HG03025 (cell line): ENCODE results near the gene SAA4.
"Not testable (repeated sequence)": the region's sequence is repeated elsewhere in the genome, so short reads cannot be mapped to it uniquely, and the experiment has no call there.

Experiments
- ATAC-seq: cut with Tn5 transposase; IDR thresholded peaks from one replicate; pipeline ENCODE4 v1.9.1; 2021; ENCODE audit warnings: mild to moderate bottlenecking, moderate library complexity; ENCODE audit not compliant: unreplicated experiment, low FRiP score

SAA4 gene

DNA sequence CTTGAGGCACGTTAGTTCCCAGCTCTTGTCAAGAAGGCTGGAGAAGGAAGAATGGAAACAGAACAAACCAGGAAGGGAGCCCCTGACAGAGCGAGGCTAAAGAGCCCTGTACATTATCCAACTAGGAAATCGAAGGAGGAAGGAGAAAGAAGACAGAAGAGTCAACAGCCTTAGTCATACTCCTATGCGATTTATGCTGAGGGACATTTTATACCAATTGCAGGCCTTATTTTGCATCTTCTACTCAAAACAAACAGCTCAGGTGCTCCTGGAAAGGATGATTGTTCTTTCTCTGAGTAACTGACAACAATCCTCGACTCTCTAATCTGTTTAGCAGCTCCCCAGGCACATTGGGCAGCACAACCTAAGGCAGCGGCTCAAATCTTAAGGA, 10.6 kb upstream of the SAA4 start:
- ATAC-seq: not testable (repeated sequence)

DNA sequence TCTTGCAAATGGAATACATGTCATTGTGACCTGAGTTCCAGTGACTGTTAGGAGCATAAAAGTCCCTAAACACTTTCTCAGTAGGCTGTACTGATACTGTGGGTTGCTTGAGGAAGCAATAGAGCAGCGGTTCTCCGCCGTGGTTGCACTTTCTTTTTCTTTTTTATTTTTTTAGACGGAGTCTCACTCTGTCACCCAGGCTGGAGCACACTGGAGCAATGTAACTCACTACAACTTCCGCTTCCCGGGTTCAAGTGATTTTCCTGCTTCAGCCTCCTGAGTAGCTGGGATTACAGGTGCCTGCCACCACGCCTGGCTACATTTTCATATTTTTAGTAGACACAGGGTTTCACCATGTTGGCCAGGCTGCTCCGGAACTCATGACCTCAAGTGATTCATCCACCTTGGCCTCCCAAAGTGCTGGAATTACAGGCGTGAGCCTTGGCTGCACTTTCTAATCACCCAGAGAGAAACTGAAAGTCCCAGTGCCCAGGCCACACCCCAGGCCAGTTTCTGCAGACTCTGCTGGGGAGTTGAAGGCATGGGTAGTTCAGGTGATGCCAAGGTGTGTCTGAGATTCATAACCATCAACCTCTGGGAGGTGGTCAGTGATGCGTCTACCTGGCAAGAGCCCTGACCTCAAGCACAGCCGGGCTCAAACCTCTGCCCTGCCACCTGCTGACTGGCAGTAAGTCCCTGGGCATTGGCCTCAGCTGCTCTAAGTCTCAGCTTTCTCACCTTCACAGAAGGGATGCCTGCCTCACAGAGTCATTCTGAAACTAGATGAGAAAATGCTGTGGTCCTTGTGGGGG, 10.0 kb upstream of the SAA4 start:
- ATAC-seq: peak; percentile 77

DNA sequence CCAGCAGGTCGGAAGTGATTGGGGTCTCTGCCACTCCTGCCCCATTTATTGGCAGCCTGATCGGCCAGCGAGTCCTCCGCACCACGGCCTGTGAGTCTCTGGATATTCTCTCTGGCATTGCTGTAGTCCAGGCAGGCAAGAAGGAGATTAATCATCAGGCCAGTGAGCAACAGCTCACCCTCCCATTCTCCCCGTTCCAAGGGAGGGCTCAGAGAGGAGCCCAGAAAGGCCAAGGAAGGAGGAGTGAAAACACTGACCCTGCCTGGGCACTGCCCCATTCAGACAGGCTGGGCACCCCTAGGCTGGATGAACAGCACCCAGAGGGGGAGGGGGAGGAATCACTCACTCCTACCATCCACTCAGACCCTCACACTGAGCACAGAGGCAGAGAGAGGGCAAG, 8.8 kb upstream of the SAA4 start:
- no peak for ATAC-seq

DNA sequence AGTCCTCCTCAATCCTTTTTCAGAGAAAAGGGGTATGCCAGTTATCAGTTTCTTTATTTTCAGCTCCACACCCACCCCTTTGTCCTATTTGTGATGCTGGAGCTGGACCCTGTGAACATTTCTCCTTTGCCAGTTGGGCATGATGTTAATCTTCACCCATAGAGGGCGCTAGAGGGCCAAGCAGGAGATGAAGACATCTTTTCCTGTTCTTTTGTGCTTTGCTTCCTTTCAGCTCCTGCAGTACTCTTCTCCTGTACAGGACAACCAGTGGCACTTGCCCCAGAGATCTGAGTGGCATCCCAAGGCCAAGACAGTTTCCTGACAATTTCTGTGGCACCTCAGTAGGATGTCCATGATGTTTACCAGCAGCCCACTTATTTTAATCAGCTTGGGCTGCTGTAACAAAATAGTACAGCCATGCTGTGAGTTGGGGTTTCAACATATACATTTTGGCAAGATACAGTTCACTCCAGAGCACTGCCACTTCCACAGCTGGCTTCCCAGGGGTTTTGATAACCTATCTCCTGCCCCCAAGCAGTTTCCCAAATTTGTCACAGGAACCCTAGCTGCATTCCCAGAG, 7.3 kb upstream of the SAA4 start:
- no peak for ATAC-seq

DNA sequence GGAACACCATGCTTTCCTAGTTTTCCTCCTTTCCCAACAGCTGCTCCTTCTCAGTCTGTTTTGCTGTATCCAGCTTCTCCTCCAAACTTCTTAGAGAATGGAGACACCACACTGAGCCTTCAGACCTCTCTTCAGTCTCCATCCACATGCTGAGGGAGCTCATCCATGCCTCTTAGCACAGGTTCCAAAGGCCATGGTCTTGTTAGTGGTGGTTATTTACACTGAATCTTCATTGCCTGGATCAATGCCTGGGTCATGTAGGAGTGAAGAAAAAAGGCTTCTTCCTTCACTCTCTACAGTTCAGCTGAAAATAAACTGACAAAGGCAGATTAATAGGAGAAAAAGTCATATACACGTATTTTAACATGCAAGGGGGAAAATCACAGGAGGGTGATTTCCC, 3.1 kb upstream of the SAA4 start:
- ATAC-seq: no peak

DNA sequence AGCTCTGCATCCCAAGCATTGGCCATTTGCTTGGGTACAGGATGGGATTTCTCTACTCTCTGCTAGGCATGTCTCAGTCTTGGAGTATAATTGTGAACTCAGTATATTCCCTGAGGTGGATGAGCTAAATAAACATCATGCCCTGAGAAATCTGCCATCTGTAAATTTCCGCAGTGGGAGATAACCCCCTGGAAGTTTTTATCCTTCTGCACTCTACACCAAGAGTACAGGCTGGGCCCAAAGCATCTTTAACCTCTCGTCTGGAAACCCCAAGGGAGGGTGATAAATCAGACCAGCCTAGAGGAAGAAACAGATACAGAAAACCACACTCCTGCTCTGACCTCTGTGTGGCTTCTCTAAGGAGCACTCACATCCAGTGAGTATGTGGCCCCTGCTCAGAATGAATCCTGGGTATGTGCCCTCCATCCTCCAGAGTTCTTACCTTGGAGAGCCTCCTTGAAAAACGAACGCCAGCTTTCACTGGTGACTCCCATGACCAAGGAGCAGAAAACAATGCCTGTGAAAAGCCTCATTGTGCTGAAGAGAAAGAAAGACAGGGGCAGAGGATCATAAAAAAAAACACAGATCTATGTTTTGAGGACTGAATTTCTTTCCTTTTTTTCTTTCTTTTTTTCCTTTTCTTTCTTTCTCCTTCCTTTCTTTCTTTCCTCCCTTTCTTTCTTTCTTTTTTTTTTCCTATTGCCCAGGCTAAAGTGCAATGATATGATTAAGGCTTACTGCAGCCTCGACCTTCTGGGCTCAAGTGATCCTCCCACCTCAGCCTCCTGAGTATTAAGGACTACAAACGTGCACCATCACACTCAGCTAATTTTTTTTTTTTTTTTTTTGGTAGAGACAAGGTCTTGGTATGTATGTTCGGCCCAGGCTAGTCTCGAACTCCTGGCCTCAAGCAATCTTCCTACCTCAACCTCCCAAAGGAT, 938 bp downstream of the SAA4 start:
- ATAC-seq: no peak

DNA sequence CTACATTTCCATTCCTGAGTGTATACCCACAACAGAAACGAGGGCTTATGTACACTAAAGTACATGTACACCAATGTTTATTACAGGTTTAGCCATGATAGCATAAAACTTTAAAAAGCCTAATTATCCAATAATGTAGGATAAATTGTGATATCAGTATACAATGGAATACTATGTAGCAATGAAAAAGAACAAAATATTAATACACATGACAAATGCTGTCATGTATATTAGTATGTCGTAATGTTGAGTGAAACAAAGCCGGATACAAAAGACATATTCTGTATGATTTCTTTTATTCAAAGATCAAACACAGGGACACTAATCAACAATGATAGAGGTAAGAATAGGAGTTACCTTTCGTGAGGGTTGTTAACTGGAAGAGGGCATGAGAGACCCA, 2.7 kb downstream of the SAA4 start:
- ATAC-seq: no peak

DNA sequence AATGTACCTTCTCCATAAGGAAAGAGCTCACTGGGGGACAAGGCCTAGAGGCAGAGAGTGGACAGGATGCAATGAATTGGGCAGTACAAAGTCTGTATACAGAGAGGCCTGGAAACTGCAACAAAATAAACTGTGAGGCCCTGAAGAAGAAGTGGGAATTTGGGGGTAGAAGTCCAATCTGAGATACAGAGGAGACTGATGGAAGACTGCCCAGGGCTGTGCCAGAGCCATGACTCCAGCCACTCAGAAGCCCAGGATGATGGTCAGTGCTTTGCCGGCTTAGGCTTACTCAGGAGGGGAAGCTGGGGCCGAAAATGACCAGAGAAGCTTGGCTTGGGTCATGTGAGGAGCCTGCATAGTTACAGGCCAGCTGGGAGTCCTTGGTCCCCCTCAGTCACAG, 5.7 kb downstream of the SAA4 start:
- no peak for ATAC-seq

DNA sequence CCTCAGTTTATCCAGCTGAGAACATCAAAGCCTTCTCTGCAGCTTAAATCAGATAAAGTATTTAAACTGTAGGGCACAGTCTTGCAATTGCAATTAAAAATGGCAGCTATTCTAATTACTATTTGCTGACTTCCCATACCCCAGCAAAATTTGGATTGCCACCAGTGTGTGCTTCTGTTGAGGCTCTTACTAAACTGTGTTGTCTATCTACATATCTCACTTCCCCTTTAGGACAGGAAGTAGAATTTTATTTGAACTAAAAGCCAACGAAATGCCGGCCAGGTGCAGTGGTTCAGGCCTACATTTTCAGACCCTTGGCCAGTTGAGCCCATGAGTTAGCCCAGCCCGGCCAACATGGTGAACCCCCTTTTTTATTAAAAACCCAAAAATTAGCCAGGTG, 7.1 kb downstream of the SAA4 start:
- peak; percentile 93 for ATAC-seq

DNA sequence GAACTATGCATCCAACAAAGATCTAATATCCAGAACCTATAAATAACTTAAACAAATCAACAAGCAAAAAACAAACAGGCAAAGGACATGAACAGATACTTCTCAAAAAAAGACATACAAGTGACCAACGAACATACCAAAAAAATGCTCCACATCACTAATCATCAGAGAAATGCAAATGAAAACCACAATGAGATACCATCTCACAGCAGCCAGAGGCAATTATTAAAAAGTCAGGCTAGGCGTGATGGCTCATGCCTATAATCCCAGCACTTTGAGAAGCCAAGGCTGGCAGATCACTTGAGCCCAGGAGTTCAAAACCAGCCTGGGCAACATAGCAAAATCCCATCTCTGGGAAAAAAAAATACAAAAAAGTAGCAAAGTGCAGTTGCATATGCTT, 10.7 kb downstream of the SAA4 start:
- no peak for ATAC-seq

DNA sequence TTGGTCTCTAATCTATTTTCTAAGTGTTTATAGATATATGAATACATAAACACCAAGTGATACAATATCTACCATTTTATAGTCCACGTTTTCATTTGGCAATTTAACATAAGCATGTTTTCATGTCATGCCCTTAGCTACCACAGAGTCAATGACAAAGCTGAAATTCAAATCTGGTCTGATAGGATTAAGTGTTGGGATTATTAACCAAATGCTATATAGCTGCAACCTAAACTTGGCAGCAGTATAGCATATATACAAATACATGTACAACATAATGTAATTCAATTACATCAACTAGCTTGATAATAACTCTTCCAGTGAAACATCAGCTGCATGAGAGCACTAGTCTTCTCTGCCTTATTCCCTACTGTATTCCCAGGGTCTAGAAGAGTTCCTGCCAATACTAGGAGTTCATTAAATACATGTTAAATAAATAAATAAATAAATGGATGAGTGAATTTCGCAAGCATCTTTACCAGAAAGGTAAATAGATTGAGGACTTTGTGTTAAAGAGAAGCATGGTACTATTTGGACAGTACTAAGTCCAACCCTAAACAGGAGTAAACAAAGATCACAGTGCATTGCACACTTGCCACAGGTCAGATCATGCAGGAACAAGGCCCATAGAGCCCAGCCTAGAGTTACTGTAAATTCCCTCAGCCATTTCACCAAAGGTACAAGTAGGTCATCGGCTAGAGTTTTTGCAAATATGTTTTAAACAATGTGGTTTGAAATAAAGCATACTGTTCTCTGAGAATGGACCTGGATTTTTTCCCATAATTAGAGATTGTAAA, 12.8 kb downstream of the SAA4 start:
- ATAC-seq: no peak

DNA sequence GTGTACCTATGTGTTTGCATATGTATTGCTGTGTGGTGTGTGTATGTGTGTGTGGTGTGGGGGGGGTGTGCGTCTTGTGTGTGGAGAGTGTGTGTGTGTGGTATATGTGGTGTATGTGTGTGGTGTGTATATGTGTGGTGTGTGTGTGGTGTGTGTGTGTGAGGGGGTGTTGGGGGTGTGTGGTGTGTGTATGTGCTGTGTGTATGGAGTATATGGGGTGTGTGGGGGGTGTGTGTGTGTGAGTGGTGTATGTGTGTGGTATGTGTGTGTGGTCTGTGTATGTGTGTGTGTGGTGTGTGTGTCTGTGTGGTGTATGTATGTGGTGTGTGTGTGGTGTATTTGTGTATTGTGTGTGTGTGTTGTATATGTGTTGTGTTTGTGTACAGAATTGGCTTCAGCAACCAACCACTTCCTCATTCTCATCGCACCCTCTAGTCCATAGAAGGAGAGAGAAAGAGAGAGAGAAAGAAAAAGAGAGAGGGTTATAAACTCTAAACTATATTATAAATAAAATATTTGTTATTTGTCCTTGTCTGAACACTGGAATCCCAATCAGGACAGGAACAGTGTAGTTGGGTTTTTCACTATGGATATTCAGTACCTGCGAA, 13.7 kb downstream of the SAA4 start:
- ATAC-seq: no peak

DNA sequence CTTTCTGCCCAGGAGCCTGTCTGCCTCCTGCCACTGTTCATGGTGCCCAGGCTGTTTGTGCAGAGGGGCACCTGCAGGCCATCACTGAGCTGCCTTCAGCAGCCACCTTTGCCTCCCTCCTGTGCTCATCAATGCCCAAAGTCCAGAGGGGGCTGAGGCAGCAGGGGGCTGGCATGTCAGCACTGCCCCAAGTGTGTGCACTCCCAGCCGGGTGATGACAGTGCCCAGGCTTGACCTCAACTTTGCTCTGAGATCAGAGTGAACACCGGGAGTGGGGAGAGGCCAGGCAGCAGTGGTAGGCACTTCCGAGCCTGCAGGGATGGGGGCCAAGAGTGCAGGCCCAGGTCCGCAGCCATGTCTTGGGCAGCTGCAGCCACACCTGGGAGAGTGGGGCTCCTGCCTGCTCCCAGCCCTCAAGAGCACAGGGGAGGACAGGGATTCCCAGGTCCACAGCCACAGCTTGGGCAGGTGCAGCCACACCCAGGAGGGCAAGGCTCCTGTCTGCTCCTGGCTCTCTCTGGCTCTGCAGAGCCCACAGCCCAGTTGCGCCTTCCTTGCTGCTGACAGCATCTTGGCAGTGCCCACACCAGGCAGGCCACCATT, 15.2 kb downstream of the SAA4 start:
- no peak for ATAC-seq

DNA sequence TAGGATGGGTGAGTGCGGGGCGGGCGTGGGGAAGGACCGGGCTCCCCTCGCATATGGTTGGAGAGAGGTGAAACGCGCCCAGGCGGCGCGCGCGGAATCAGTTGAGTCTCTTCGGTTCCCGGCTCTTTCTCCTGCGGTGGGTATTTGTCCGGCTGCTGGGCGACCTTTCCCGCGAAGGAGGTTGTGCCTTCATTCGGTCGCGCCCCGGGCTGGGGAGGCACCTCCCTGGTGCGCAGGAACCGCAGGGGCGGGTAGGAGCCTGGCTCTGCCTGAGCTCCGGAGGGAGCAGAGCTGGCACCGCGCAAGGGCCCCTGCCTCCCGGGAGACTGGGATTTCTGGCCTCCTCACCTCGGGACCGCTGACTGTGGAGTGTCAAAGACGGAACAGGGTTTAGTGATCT, 27.5 kb downstream of the SAA4 start:
- no peak for ATAC-seq

DNA sequence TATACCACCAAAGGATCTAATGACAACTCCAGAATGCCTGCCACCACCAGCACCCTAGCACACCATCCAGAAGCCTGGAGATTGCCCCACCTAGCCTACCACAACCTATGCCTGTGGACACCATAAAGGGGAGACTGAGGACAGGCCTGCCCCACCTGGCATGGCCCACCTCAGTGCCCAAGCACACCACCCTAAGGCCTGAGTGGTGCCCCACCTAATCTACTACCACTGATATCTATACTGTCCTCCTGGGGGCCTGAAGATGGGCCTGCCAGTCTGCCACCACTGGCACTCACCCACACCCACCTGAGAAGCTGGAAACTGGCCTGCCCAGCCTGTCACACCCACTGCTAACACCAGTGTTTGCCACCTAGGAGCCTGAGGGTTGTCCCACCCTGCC, 31.8 kb downstream of the SAA4 start:
- no peak for ATAC-seq

DNA sequence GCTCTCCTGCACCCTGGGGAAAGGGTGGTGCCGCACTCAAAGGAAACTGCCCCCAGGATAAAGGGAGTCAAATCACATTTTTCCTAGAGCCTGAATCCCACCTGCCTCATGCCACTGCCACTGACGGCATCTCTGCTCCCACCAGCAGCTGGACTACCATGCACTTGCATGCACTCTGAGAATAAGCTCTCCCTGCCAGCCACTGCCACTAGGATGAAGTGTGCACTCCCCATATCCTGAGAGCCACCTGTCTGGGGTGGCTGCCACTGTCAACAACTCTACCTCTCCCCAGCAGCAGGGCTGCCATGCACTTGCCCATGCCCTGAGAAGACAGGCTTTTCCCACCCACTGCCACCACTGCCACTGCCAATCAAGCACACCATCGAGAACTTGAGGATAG, 32.4 kb downstream of the SAA4 start:
- ATAC-seq: no peak

DNA sequence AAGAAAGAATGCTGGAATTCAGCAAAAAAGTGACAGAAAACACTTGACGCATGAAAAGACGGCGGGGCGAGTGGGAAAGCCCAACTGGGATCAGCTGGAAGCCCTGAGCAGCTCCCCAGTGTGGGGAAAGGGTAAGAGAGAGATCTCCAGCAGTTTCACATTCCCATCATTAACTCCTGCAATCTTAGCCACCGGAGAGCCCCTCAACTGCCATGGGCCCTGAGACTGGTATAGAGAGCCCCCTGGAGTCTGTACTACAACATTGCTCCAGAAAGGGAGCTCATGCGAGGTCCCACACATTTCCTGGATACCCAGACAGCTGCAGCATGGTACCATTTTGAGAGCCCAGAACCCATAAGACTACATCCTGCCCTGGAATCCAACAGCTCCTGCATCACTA, 32.9 kb downstream of the SAA4 start:
- no peak for ATAC-seq

DNA sequence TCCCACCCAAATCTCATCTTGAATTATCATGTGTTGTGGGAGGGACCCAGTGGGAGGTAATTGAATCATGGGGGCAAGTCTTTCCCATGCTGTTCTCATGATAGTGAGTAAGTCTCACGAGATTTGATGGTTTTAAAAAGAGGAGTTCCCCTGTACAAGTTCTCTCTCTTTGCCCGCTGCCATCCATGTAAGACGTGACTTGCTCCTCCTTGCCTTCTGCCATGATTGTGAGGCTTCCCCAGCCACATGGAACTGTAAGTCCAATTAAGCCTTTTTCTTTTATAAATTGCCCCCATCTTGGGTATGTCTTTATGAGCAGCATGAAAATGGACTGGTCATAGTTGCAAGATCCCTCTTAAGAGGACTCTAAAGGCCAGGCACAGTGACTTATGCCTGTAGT, 38.9 kb downstream of the SAA4 start:
- not testable (repeated sequence) for ATAC-seq

DNA sequence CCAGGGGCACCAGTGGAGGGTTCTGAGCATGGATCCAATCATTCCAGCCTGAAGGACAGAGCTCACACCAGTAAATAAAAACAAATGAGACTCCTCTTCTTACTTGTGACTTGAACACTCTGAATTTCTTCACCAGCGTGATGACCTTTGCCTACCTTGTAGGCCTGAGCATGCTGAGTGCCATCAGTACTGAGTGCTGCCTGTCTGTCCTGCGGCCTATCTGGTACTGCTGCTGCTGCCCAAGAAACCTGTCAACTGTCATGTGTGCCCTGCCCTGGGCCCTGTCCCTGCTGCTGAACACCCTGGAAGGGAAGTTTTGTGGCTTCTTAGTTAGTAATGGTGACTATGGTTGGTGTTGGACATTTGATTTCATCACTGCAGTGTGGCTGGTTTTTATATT, 40.1 kb downstream of the SAA4 start:
- no peak for ATAC-seq

DNA sequence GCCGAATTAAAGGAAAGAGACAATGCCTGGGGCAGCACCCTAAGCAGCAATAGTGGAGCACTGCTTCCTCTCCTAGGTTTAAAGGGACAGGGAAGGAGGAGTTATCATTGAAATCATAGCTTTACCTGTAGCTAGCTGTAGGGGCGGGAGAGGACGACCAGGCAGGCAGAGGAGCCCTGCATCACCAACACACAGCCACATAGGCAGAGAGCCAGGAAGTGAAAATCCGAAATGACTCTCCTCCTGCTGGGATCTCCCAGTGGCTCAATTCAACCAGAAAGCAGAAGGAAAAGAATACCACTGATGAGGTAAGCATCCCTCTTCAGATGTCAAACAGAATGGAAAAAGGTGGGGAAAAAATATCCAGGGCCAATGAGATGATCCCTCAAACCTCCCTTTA, 43.6 kb downstream of the SAA4 start:
- no peak for ATAC-seq
